ENCODE data around the gene ATP12A.

ATP12A gene

DNA sequence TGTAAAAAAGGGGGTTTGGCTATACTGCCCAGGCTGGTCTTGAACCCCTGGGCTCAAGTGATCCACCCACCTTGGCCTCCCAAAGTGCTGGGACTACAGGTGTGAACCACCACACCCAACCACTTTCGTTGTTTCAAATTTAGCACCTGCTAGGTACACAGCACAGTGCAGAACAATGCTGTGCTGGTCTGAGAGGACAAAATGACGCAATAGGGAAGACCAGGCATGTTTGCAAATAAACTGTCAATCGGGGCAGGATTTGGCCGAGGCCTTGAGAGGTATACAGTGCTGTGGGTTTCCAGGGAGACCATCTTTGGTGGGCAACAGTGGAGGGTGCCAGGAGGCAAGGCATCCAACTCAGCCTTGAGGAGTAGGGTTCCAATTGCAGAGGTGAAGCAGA is 37.0 kb downstream of the ATP12A start:
- TF ChIP-seq, protein P1, sequence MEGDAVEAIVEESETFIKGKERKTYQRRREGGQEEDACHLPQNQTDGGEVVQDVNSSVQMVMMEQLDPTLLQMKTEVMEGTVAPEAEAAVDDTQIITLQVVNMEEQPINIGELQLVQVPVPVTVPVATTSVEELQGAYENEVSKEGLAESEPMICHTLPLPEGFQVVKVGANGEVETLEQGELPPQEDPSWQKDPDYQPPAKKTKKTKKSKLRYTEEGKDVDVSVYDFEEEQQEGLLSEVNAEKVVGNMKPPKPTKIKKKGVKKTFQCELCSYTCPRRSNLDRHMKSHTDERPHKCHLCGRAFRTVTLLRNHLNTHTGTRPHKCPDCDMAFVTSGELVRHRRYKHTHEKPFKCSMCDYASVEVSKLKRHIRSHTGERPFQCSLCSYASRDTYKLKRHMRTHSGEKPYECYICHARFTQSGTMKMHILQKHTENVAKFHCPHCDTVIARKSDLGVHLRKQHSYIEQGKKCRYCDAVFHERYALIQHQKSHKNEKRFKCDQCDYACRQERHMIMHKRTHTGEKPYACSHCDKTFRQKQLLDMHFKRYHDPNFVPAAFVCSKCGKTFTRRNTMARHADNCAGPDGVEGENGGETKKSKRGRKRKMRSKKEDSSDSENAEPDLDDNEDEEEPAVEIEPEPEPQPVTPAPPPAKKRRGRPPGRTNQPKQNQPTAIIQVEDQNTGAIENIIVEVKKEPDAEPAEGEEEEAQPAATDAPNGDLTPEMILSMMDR (IDR thresholded peaks at IDR 0.05), result no peak
- no peak for DNase-seq
- H3K4me1 Mint-ChIP-seq, result peaks cover 11% of the 10 kb centered on the region
- H3K27ac Mint-ChIP-seq, result no peak overlapping the region
- H3K27me3 Mint-ChIP-seq (ENCODE audit: low read depth, poor library complexity), result peaks cover 34% of the 10 kb centered on the region
- H3K4me3 Mint-ChIP-seq, result no peak overlapping the region
- no peaks in the 10 kb centered on the region for H3K36me3 Mint-ChIP-seq (ENCODE audit: low read depth)
- H3K9me3 Mint-ChIP-seq, result no peaks in the 10 kb centered on the region

DNA sequence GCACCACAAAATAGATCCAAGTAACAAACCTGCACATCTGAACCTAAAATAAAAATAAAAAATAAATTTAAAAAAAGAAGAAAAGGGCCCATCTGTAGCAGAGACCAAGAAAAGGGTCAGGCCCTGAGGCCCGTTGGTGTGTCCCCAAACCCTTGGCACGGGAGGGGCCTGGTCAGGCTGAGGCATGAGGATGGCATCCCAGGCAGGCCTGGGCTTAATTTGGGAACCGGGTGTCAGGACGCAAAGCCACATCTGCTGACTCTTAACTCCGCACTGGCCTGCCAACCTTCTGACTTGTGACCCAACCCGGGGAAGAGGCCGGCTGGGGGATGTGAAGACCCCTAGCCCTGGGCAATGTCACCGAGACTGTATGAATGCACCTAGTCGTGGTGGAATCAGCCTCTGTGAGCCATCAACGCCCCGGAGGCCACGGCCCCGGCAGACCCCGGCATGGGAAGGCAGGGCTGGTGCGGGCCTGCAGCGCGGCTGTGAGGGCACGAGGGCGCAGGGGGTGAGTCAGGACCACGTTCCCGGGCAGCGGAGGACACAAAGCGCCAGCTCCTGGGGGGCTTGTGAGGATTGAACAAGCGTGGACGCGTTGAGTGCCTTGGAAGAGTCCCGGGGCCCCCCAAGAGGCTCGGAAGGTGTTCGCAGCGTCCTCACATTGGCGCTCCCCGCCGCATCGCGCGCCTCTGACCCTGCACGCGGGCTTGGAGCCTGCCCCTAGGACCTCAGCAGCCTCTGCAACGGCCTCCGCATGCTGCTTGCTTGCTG is 38.2 kb downstream of the ATP12A start:
- H3K4me1 Mint-ChIP-seq, result no peaks in the 10 kb centered on the region
- TF ChIP-seq, protein P1 (IDR thresholded peaks at IDR 0.05), result no peak
- no peaks in the 10 kb centered on the region for H3K9me3 Mint-ChIP-seq
- no peak for DNase-seq
- no peak overlapping the region for H3K4me3 Mint-ChIP-seq
- no peak overlapping the region for H3K27ac Mint-ChIP-seq
- peaks cover 34% of the 10 kb centered on the region for H3K27me3 Mint-ChIP-seq (ENCODE audit: low read depth, poor library complexity)
- H3K36me3 Mint-ChIP-seq (ENCODE audit: low read depth), result no peaks in the 10 kb centered on the region

DNA sequence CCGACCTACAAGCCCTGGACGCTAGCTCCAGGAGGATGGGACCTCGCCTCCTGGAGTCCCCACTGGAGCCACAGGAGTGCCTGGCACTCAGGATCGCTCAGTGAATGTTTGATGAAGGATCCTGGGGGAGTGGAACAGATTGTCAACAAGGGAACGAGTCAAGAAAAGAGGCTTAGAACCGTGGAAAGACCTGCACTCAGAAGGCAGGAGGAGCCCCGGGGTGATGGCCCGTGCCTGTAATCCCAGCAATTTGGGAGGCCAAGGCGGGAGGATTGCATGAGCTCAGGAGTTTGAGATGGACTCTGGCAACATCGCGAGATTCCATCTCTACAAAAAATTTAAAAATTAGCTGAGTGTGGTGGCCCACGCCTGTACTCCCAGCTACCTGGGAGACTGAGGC is 38.9 kb downstream of the ATP12A start:
- Mint-ChIP-seq H3K27me3 (ENCODE audit: low read depth, poor library complexity) (peaks cover 34% of the 10 kb centered on the region), H3K27ac (no peak overlapping the region)
- DNase-seq, result no peak

DNA sequence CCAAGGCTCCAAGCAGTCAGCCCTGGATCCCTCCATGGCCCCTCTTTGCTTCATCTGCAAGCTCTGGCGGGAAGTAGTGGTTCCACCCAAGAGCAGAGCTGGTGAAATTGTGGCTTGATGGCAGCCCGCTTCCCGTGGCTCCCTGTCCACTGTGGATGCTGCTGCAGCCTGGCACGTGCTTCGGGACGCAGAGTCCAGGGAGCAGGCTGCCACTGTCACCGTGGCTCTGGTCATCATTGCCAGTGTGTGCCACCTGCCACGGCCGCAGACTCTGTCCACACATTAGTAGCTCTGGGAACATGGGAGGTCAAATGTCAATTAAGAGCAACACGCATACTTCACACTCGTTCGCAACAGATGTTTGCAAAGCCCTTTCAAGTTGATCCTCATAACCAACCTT is 43.0 kb downstream of the ATP12A start:
- peaks cover 19% of the 10 kb centered on the region for H3K27me3 Mint-ChIP-seq (ENCODE audit: low read depth, poor library complexity)
- TF ChIP-seq, protein P1 (IDR thresholded peaks at IDR 0.05), result no peak
- no peak overlapping the region for H3K4me3 Mint-ChIP-seq
- H3K36me3 Mint-ChIP-seq (ENCODE audit: low read depth), result no peaks in the 10 kb centered on the region
- no peaks in the 10 kb centered on the region for H3K4me1 Mint-ChIP-seq
- no peaks in the 10 kb centered on the region for H3K9me3 Mint-ChIP-seq
- DNase-seq, result no peak
- H3K27ac Mint-ChIP-seq, result no peak overlapping the region

More for the DNA sequence above, 38.9 kb downstream of the ATP12A start:
- H3K4me3 Mint-ChIP-seq, result no peak overlapping the region
- H3K36me3 Mint-ChIP-seq (ENCODE audit: low read depth), result no peaks in the 10 kb centered on the region
- no peaks in the 10 kb centered on the region for H3K9me3 Mint-ChIP-seq
- no peaks in the 10 kb centered on the region for H3K4me1 Mint-ChIP-seq
- TF ChIP-seq, protein P1 (IDR thresholded peaks at IDR 0.05), result no peak

DNA sequence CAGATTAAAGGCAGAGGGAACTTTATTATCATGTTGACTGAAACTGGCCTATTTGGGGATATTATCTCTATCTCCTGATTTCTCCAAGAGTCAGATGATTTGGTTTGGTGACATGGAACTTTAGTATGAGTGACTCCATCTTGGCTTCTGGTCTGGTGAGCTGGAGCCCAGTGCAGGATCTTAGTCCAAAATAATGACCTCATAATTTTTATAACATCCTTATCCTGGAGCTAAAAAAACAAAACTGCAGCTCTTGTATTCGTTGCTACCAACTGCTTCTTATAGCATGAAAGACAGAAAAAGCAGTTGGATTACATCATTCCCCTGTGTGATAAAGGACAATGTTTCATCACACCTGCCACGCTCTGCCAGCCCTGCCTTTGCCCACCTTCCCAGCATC is 44.5 kb downstream of the ATP12A start:
- Mint-ChIP-seq H3K27ac (peak overlapping the region; percentile 14), H3K36me3 (ENCODE audit: low read depth) (no peaks in the 10 kb centered on the region), H3K4me3 (no peak overlapping the region), H3K9me3 (peaks cover 6% of the 10 kb centered on the region), H3K27me3 (ENCODE audit: low read depth, poor library complexity) (peaks cover 14% of the 10 kb centered on the region), H3K4me1 (no peaks in the 10 kb centered on the region)
- no peak for DNase-seq
- TF ChIP-seq, protein P1 (IDR thresholded peaks at IDR 0.05), result no peak

DNA sequence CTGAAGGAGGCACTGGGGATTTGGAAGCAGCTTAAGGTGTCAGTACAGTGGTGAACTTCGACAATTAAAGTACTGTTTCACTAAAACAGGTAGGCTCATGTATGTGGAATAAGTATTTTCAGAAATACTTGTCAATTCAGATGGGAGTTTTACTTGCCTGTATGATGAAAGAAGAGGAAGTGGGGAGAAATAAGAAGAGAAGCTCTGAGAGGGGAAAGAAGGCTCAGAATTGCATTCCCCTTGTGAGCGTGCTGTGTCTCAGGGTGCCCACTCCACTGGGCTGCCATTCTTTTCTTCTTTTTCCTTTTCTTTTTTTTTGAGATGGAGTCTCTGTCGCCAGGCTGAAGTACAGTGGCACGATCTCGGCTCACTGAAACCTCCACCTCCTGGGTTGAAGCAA is 45.2 kb downstream of the ATP12A start:
- no peaks in the 10 kb centered on the region for H3K36me3 Mint-ChIP-seq (ENCODE audit: low read depth)
- H3K4me3 Mint-ChIP-seq, result no peak overlapping the region
- TF ChIP-seq, protein P1 (IDR thresholded peaks at IDR 0.05), result no peak
- no peaks in the 10 kb centered on the region for H3K4me1 Mint-ChIP-seq
- peaks cover 6% of the 10 kb centered on the region for H3K9me3 Mint-ChIP-seq
- no peak overlapping the region for H3K27ac Mint-ChIP-seq
- DNase-seq, result no peak
- H3K27me3 Mint-ChIP-seq (ENCODE audit: low read depth, poor library complexity), result peaks cover 14% of the 10 kb centered on the region
